Heart left ventricle (tissue), 16 donors: ENCODE measurements around the gene GNAT1. TPM values are rescaled to one million over a fixed set of nuclear protein-coding genes. Genes with fewer than 3 reads are reported as not detected.

Experiments
- ATAC-seq, 4 donors: fragments of 200-7000 bp; cut with Tn5 transposase; one replicate each; pipeline ENCODE4 v1.9.1; 2020 to 2022; ENCODE audit warnings: moderate library complexity in 4 of 4, mild to moderate bottlenecking in 3 of 4, moderate number of reproducible peaks in 1 of 4
- DNase-seq, 5 donors: peaks; one replicate each; pipeline ENCODE4 v3.0.0-alpha.2; 2020
- H3K27ac ChIP-seq, 12 donors: fragments of 200-600 bp; sonication (generic) in 4 of 12; one replicate each; pipeline versions ENCODE4 v1.5.0 to v1.8.0; 2016 to 2022; ENCODE audit warnings: mild to moderate bottlenecking in 2 of 12
- H3K27me3 ChIP-seq, 9 donors: fragments of 200-600 bp; sonication (generic) in 2 of 9; one replicate each; pipeline versions ENCODE4 v1.5.1 to v1.8.0; 2016 to 2022; ENCODE audit warnings: mild to moderate bottlenecking in 3 of 9
- H3K36me3 ChIP-seq, 9 donors: fragments of 200-600 bp; sonication (generic) in 2 of 9; one replicate each; pipeline versions ENCODE4 v1.5.0 to v1.8.0; 2018 to 2022; ENCODE audit warnings: mild to moderate bottlenecking in 2 of 9
- H3K4me1 ChIP-seq, 12 donors: fragments of 200-600 bp; sonication (generic) in 4 of 12; one replicate each; pipeline versions ENCODE4 v1.5.0 to v1.8.0; 2016 to 2022; ENCODE audit warnings: mild to moderate bottlenecking in 3 of 12
- H3K4me3 ChIP-seq, 12 donors: fragments of 200-600 bp; sonication (generic) in 4 of 12; one replicate each; pipeline versions ENCODE4 v1.5.0 to v1.8.0; 2017 to 2022; ENCODE audit warnings: mild to moderate bottlenecking in 9 of 12, moderate library complexity in 4 of 12
- H3K9me3 ChIP-seq, 12 donors: fragments of 200-600 bp; sonication (generic) in 4 of 12; one replicate each; pipeline versions ENCODE4 v1.5.0 to v1.8.0; 2016 to 2022; ENCODE audit warnings: mild to moderate bottlenecking in 1 of 12
- CTCF ChIP-seq, 12 donors: fragments of 200-600 bp; sonication (generic) in 4 of 12; IDR thresholded peaks; one replicate each; pipeline versions ENCODE4 v1.5.0 to v1.8.0; 2018 to 2022; ENCODE audit warnings: antibody characterized with exemption in 12 of 12, mild to moderate bottlenecking in 5 of 12
- POLR2A ChIP-seq, 2 donors: fragments of 450-650 bp; IDR thresholded peaks; one replicate each; pipeline ENCODE4 v1.6.1; 2017; ENCODE audit warnings: antibody characterized with exemption in 2 of 2, mild to moderate bottlenecking in 2 of 2, moderate library complexity in 2 of 2
- WGBS, 4 donors: extraction: QIAGEN DNeasy Blood & Tissue Kit in 2 of 4; methylation state at CpG; one replicate each; pipeline versions ENCODE4 v1.1.5 to v1.1.7; 2013 to 2018; 5-methylcytosine and 5-hydroxymethylcytosine counted together
- intact Hi-C, 10 donors: fragments of 100-400 bp; cut with DNase I; formaldehyde crosslinking; loops; one replicate each; pipeline versions ENCODE4 v1.11.1 to v1.14.2; 2022
- long read RNA-seq, 3 donors: library from polyadenylated mRNA; unstranded; transcript quantifications; one replicate each; pipeline ENCODE4 v2.0.0, GENCODE V29; 2020 to 2021
- polyA plus RNA-seq, 2 donors: library from polyadenylated mRNA; stranded (reverse); fragments of 200-250 nt; gene quantifications; one replicate each; pipeline ENCODE4 v1.2.3, GENCODE V29; 2013
- total RNA-seq, 9 donors: library from RNA; depleted of rRNA in 2 of 9; stranded (reverse); fragments of >200 nt in 2 of 9; fragmentation: NEBNext Ultra II Directional in 3 of 9; extraction: Animal tissue kit (Norgen Biotek cat#: 25700) in 3 of 9; gene quantifications; one replicate each; pipeline versions ENCODE4 v1.1.0 to v1.2.4, GENCODE V29; 2016 to 2023
- donor health status: ischemic (EF 13 %, LVEDD 7.1; RV severe dilation, severe dysfunction).
- donor health status: healthy with polysubstance abuse.
- donor health status: DM: no; HTN: yes; CAD: no.
- donor health status: DM: no; HTN: no; CAD: no.
- donor health status: ischemic (EF 25% LVEDD 6.9; RV normal size, moderate dysfunction).
- donor health status: ischemic (EF 25% LVEDD 5.7; RV mildly dilated, moderate dysfunction).
- donor health status: healthy.
- donor health status: DM: yes; HTN: yes; CAD: no.
- donor health status: ischemic (EF 35%, LVEDD 5.7; RV mildly dilated, moderate dysfunction).
- donor health status: nonischemic (EF 11% LVEDD 7.7; RV severe dilation, severe dysfunction).
- donor health status: DM: yes; HTN: yes; CAD: no.
- donor health status: PGD.
- donor health status: ischemic (EF 29% LVEDD 5.4; RV normal size, mild dysfunction).
- donor health status: nonischemic (EF 23%, LVEDD 6.1; RV moderate dilation, normal function).

Gene GNAT1
- total RNA-seq (under 1 TPM in 1 of 9 donors, not detected in 8; 0.40 TPM), polyA plus RNA-seq (not detected)
- long read RNA-seq, donor 1, result 0 reads
- long read RNA-seq, donor 2, result 0 reads
- long read RNA-seq, donor 3, result 0 reads

- TF ChIP-seq POLR2A (IDR thresholded peaks at IDR 0.05), result no peak
- TF ChIP-seq CTCF (IDR thresholded peaks at IDR 0.05), result no peak
- H3K4me1 ChIP-seq, result peaks cover 3 to 29% (median 14%) of the 10 kb centered on the region in 12 donors
- intact Hi-C loops, result loop anchor here in 2 of 10 donors (2.0 to 10.0 kb wide), 3 partner anchors 66 to 354 kb away; partner anchors contain the start of gene HYAL2 (in 1 of the 2)
- H3K4me3 ChIP-seq, result no peak within 1 kb of the TSS
- peaks cover 12 to 33% (median 21%) of the 10 kb centered on the region in 9 donors for H3K27me3 ChIP-seq
- WGBS, 4 donors, result 69 to 75% (median 71%) methylated on average over 7 to 8 of the region's 8 CpGs
- H3K27ac ChIP-seq, result no peak within 1 kb of the TSS
- ATAC-seq (no peak), DNase-seq (no peak)
- peaks cover 0 to 7% (median 0%) of the 10 kb centered on the region in 9 donors for H3K36me3 ChIP-seq
- no peaks in the 10 kb centered on the region for H3K9me3 ChIP-seq
Measured at GRCh38 chr3:50190936-50191660, at the start of gene GNAT1. GNAT1 (plus strand) TSS chr3:50191610; CDS start chr3:50191726, 116 bp downstream.

DNA sequence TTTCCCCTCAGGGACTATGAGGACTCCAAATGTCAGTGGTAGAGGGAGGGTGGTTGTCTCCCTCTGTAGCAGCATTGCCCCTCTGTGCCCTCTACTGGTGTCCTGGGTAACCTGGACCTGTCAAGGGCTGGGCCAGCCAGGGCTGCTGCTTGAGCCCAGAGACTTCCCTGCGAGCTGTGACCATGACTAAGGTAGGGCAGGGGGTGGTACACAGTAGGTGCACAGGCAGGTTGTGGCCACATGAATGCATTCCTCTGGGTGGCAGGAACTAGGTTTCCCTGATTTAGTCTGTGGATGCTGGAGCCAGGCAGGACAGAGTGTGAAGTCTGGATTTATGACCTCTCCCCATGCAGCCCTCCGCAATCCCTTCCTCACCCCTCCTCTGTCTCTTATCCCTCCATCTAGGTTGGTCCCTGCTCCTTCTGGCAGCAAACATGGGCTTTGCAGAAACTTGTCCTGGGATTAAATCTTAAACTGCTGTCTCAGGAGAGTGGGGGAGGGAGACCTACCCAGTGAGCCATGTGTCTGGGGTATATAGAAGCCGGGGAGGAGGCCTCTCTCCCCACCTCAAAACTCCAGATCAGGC is 45.0 kb upstream of the GNAT1 start:
- ATAC-seq, result no peak
- DNase-seq, result no peak
- no peaks in the 10 kb centered on the region for H3K27me3 ChIP-seq
- H3K4me3 ChIP-seq, result no peak overlapping the region
- H3K27ac ChIP-seq, result no peak overlapping the region
- no peaks in the 10 kb centered on the region for H3K4me1 ChIP-seq
- 94 to 98% (median 97%) methylated on average over 3 of the region's 3 CpGs for WGBS, 4 donors
- intact Hi-C loops, result no loop called here
- no peaks in the 10 kb centered on the region for H3K9me3 ChIP-seq
- H3K36me3 ChIP-seq, result no peaks in the 10 kb centered on the region
- no peak for TF ChIP-seq CTCF (IDR thresholded peaks at IDR 0.05)
- TF ChIP-seq POLR2A (IDR thresholded peaks at IDR 0.05), result no peak

DNA sequence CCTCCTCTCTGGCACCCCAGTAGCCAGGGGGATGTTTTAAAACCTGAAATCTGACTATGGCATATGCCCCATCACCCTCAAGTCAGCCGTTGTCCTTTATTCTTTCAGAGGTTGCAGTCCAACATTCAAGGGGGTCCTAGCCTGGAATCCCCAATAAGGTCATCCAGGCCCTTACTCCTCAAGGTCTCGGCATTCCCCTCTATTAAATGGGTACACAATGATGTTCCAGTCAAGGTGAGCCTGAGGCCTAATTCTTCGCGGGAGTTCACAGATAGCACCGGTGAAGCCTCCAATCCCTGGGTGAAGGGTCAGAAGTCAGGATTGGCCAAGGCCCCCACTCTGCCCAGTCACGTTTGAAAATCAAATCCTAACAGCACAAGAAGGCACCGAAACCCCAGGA is 44.4 kb upstream of the GNAT1 start:
- TF ChIP-seq POLR2A (IDR thresholded peaks at IDR 0.05) (no peak), CTCF (IDR thresholded peaks at IDR 0.05) (no peak)
- DNase-seq (no peak), ATAC-seq (no peak)
- no peaks in the 10 kb centered on the region for H3K36me3 ChIP-seq
- intact Hi-C loops, result no loop called here
- H3K4me3 ChIP-seq, result no peak overlapping the region
- no peaks in the 10 kb centered on the region for H3K27me3 ChIP-seq
- no peak overlapping the region for H3K27ac ChIP-seq
- H3K4me1 ChIP-seq, result no peaks in the 10 kb centered on the region
- WGBS, 4 donors, result 89 to 95% (median 93%) methylated on average over 7 of the region's 7 CpGs
- no peaks in the 10 kb centered on the region for H3K9me3 ChIP-seq

DNA sequence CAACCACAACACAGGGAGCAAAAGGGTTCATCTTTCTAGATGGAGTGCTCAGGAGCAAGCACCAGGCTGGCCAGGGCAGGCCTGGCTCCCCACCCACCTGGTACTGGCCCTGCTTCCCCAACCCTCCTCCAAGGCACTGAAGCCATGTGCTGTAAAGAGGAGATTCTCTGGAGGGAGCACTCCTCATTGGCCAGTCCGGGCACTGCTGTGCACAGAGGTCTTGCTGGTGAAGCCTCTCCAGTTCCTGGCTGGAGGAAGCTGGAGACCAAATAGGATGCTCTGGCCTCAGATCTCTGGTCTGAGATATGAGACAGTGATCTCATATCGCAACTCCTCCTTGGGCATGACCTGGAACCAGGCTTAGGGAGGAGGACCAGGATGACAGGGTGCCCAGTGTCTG is 44.0 kb upstream of the GNAT1 start:
- intact Hi-C loops, result no loop called here
- Histone ChIP-seq H3K9me3 (no peaks in the 10 kb centered on the region), H3K4me3 (no peak overlapping the region), H3K27me3 (no peaks in the 10 kb centered on the region), H3K36me3 (no peaks in the 10 kb centered on the region), H3K4me1 (no peaks in the 10 kb centered on the region), H3K27ac (no peak overlapping the region)
- ATAC-seq (no peak), DNase-seq (no peak)
- TF ChIP-seq POLR2A (IDR thresholded peaks at IDR 0.05) (no peak), CTCF (IDR thresholded peaks at IDR 0.05) (no peak)
- 80 to 95% (median 85%) methylated on average over 2 of the region's 2 CpGs for WGBS, 4 donors
